HPDE6-E6E7 (cell line): ENCODE data around the gene XBP1.
"Not testable (repeated sequence)": the region's sequence is repeated elsewhere in the genome, so short reads cannot be mapped to it uniquely, and the experiment has no call there.

Experiments
- DNase-seq: peaks from one replicate; pipeline ENCODE4 v3.0.0; 2011; ENCODE audit warnings: missing footprints; ENCODE audit errors: extremely low spot score

Gene XBP1

GRCh38 chr22:28817919-28818859 is 17.8 kb upstream of the XBP1 start:
- no peak for DNase-seq

- DNase-seq = no peak
Measured at GRCh38 chr22:28817064-28817463, 16.7 kb upstream of the XBP1 start.

GRCh38 chr22:28815729-28816128 is 15.4 kb upstream of the XBP1 start:
- no peak for DNase-seq

- no peak for DNase-seq
Measured at GRCh38 chr22:28815111-28815510, 14.7 kb upstream of the XBP1 start.

- no peak for DNase-seq
Measured at GRCh38 chr22:28813772-28814518, 13.6 kb upstream of the XBP1 start.

- no peak for DNase-seq
Measured at GRCh38 chr22:28812516-28812915, 12.1 kb upstream of the XBP1 start.

GRCh38 chr22:28810821-28811491 is 10.6 kb upstream of the XBP1 start:
- DNase-seq = no peak

GRCh38 chr22:28808716-28809355 is 8.5 kb upstream of the XBP1 start:
- DNase-seq = no peak

GRCh38 chr22:28805426-28805825 is 5.1 kb upstream of the XBP1 start:
- DNase-seq = not testable (repeated sequence)

- no peak for DNase-seq
Measured at GRCh38 chr22:28802595-28803123, 2.3 kb upstream of the XBP1 start.

- no peak for DNase-seq
Measured at GRCh38 chr22:28801845-28802594, 1.7 kb upstream of the XBP1 start.

- peak; percentile 39 for DNase-seq
Measured at GRCh38 chr22:28799606-28800307, 612 bp downstream of the XBP1 start.

GRCh38 chr22:28798810-28799605 is 1.4 kb downstream of the XBP1 start:
- peak; percentile 73 for DNase-seq

GRCh38 chr22:28795932-28796856 is 4.2 kb downstream of the XBP1 start:
- no peak for DNase-seq

GRCh38 chr22:28795071-28795693 is 5.2 kb downstream of the XBP1 start:
- DNase-seq = no peak

- no peak for DNase-seq
Measured at GRCh38 chr22:28793976-28794584, 6.3 kb downstream of the XBP1 start.
